Smooth muscle cell (in vitro differentiated cells): ENCODE results near the gene HSP90AA1. TPM values are rescaled to one million over a fixed set of nuclear protein-coding genes. Genes with fewer than 3 reads are reported as not detected.

Source experiments
- DNase-seq: peaks from one replicate; lab custom pipeline; 2025; ENCODE audit not compliant: unreplicated experiment; lab: John Stamatoyannopoulos, UW
- H2AFZ ChIP-seq: fragments of 200-600 bp; sonication (generic); 2 replicates; pipeline ENCODE4 v1.6.0; 2016; ENCODE audit warnings: antibody characterized with exemption, low read depth, mild to moderate bottlenecking
- H3F3A ChIP-seq: fragments of 200-600 bp; sonication (generic); 2 replicates; pipeline ENCODE4 v1.6.0; 2017; ENCODE audit warnings: antibody characterized with exemption, low read depth
- H3K27ac ChIP-seq: fragments of 200-600 bp; sonication (generic); 2 replicates; pipeline ENCODE4 v1.5.1; 2016; ENCODE audit warnings: low read depth, mild to moderate bottlenecking
- H3K27me3 ChIP-seq: fragments of 200-600 bp; sonication (generic); 2 replicates; pipeline ENCODE4 v1.6.1; 2016; ENCODE audit warnings: low read depth, mild to moderate bottlenecking
- H3K36me3 ChIP-seq: fragments of 200-600 bp; sonication (generic); 2 replicates; pipeline ENCODE4 v1.5.1; 2016; ENCODE audit warnings: low read depth
- H3K4me1 ChIP-seq: fragments of 200-600 bp; sonication (generic); 2 replicates; pipeline ENCODE4 v1.5.1; 2016; ENCODE audit warnings: low read depth
- H3K4me2 ChIP-seq: fragments of 200-600 bp; sonication (generic); 2 replicates; pipeline ENCODE4 v1.6.0; 2016; ENCODE audit warnings: mild to moderate bottlenecking
- H3K4me3 ChIP-seq: fragments of 200-600 bp; sonication (generic); 2 replicates; pipeline ENCODE4 v1.5.1; 2016; ENCODE audit warnings: mild to moderate bottlenecking
- H3K79me2 ChIP-seq: fragments of 200-600 bp; sonication (generic); 2 replicates; pipeline ENCODE4 v1.6.0; 2016; ENCODE audit warnings: low read depth, mild to moderate bottlenecking
- H3K9ac ChIP-seq: fragments of 200-600 bp; sonication (generic); 2 replicates; pipeline ENCODE4 v1.6.0; 2016; ENCODE audit warnings: low read depth
- H3K9me3 ChIP-seq: fragments of 200-600 bp; sonication (generic); replicated peaks from 2 replicates; pipeline ENCODE4 v1.5.1; 2016; ENCODE audit warnings: low read depth
- H4K20me1 ChIP-seq: fragments of 200-600 bp; sonication (generic); 2 replicates; pipeline ENCODE4 v1.6.0; 2016; ENCODE audit warnings: low read depth
- WGBS: methylation state at CpG from one replicate; pipeline ENCODE4 v1.1.7; 2016; ENCODE audit warnings: low lambda C conversion rate; 5-methylcytosine and 5-hydroxymethylcytosine counted together
- polyA plus RNA-seq: library from polyadenylated mRNA; unstranded; fragments of >200 nt; fragmentation: Nextera tagmentation; extraction: Ambion mirVana; gene quantifications from 2 replicates; pipeline ENCODE4 v1.2.1, GENCODE V29; 2016
- small RNA-seq: library from RNA; depleted of rRNA; stranded (forward); fragments of <200 nt; gene quantifications from one replicate; pipeline ENCODE3, GENCODE V24; 2014
- total RNA-seq: library from RNA; depleted of rRNA; stranded (reverse); fragments of >200 nt; gene quantifications from 2 replicates; pipeline ENCODE4 v1.2.3, GENCODE V29; 2014
- TF ChIP-seq, protein P1 (sequence below): fragments of 200-600 bp; sonication (generic); IDR thresholded peaks from 2 replicates; pipeline ENCODE4 v1.5.1; 2017; ENCODE audit warnings: borderline replicate concordance, mild to moderate bottlenecking, antibody characterized with exemption; ENCODE audit not compliant: insufficient read depth, poor library complexity, severe bottlenecking

Gene HSP90AA1
- total and polyA plus RNA-seq, 2 experiments from 2014 or later = 353 to 436 TPM

DNA sequence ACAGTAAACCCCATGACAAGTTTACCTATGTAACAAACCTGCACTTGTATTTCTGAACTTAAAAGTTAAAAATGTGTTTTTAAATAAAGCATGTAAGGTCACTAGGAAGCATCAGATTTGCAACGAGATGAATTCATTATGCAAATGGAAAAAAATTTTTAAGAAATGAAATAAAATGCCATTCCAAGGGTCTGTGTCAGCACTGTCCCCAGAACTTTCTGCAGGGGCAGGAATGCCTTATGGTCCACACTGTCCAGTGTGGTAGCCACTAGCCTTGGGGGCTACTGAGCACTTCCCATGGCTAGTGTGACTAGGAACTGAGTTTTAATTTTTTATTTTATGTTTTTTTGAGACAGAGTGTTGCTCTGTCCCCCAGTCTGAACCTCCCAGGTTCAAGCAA, 49.2 kb downstream of the HSP90AA1 start:
- H2AFZ ChIP-seq = no peak overlapping the region
- H3K4me1 ChIP-seq = no peaks in the 10 kb centered on the region
- no peak for DNase-seq
- H3K4me3 ChIP-seq = no peak overlapping the region
- no peak overlapping the region for H3K9ac ChIP-seq
- H3K4me2 ChIP-seq = no peak overlapping the region
- peaks cover 30% of the 10 kb centered on the region for H3K36me3 ChIP-seq
- TF ChIP-seq, protein P1, sequence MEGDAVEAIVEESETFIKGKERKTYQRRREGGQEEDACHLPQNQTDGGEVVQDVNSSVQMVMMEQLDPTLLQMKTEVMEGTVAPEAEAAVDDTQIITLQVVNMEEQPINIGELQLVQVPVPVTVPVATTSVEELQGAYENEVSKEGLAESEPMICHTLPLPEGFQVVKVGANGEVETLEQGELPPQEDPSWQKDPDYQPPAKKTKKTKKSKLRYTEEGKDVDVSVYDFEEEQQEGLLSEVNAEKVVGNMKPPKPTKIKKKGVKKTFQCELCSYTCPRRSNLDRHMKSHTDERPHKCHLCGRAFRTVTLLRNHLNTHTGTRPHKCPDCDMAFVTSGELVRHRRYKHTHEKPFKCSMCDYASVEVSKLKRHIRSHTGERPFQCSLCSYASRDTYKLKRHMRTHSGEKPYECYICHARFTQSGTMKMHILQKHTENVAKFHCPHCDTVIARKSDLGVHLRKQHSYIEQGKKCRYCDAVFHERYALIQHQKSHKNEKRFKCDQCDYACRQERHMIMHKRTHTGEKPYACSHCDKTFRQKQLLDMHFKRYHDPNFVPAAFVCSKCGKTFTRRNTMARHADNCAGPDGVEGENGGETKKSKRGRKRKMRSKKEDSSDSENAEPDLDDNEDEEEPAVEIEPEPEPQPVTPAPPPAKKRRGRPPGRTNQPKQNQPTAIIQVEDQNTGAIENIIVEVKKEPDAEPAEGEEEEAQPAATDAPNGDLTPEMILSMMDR = no peak
- no peaks in the 10 kb centered on the region for H3K27me3 ChIP-seq
- H3F3A ChIP-seq = no peaks in the 10 kb centered on the region
- H3K9me3 ChIP-seq = no peaks in the 10 kb centered on the region
- H3K79me2 ChIP-seq = no peaks in the 10 kb centered on the region
- H3K27ac ChIP-seq = no peak overlapping the region
- 86% methylated on average over 1 of the region's 1 CpG for WGBS
- H4K20me1 ChIP-seq = peaks cover 5% of the 10 kb centered on the region

DNA sequence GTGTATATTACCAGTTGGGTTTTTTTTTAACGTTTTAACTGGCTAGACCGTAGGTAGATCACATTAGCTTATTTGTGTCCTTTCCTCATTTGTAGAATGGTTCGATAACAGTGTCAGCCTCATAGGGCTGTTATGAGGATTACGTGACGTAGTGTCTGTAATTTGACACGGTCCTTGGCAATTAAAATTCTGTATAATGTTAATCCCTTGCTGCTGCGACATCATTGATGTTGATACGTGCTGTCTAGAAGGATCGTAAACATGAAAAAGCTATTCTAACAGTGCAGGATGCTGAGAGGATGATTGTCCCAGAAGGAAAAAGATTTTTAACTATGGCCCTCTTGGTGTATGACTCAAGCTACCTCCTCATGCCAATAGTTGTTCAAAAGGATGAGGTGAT, 50.9 kb downstream of the HSP90AA1 start:
- DNase-seq = no peak
- Histone ChIP-seq H3K79me2 (no peaks in the 10 kb centered on the region), H3K4me2 (no peak overlapping the region), H2AFZ (no peak overlapping the region), H3K27ac (no peak overlapping the region), H3F3A (no peaks in the 10 kb centered on the region), H3K4me1 (no peaks in the 10 kb centered on the region), H3K9ac (no peak overlapping the region), H3K4me3 (no peak overlapping the region), H4K20me1 (peaks cover 5% of the 10 kb centered on the region), H3K9me3 (no peaks in the 10 kb centered on the region), H3K36me3 (peaks cover 31% of the 10 kb centered on the region), H3K27me3 (no peaks in the 10 kb centered on the region)
- TF ChIP-seq, protein P1 = no peak
- 97% methylated on average over 9 of the region's 9 CpGs for WGBS

DNA sequence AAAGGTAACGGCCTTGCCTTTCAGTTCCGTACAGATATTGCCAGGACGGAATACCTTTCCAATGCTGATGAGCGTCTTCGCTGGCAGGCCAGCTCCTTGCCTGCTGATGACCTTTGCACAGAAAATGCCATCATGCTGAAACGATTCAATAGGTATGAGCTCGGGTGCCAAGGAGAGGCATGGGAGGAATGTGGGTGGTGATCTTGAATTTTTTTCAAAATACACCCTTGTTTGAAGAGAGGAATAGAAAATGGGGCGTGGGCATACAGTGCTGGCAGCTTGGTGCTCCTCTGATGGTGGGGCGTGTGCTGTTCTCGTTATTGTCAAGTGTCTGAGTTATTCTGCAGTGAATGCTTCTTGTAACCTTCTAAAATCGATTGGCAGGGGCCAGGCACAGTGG, 52.5 kb downstream of the HSP90AA1 start:
- WGBS = 96% methylated on average over 11 of the region's 11 CpGs
- no peaks in the 10 kb centered on the region for H3F3A ChIP-seq

DNA sequence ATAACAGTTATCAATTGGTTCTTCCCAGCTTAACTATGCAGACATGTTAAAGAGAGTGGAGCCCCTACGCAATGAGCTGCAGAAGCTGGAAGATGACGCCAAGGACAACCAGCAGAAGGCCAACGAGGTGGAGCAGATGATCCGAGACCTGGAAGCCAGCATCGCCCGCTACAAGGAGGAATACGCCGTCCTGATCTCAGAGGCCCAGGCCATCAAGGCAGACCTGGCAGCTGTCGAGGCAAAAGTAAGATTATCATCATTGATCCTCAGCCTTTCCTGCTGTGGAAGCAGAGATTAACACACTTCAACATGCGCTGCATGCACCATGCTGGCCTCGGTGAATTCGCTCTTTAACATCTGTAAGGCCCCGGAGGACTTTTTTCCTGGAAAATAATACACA, 53.6 kb downstream of the HSP90AA1 start:
- peaks cover 4% of the 10 kb centered on the region for H3F3A ChIP-seq
- H3K27ac ChIP-seq = no peak overlapping the region
- H3K4me1 ChIP-seq = no peaks in the 10 kb centered on the region
- peaks cover 5% of the 10 kb centered on the region for H4K20me1 ChIP-seq
- H3K9ac ChIP-seq = no peak overlapping the region
- H3K4me3 ChIP-seq = no peak overlapping the region
- H3K27me3 ChIP-seq = no peaks in the 10 kb centered on the region
- H3K36me3 ChIP-seq = peaks cover 40% of the 10 kb centered on the region
- H2AFZ ChIP-seq = no peak overlapping the region
- 96% methylated on average over 13 of the region's 13 CpGs for WGBS
- no peaks in the 10 kb centered on the region for H3K79me2 ChIP-seq
- TF ChIP-seq, protein P1 = no peak
- no peak for DNase-seq
- no peak overlapping the region for H3K4me2 ChIP-seq
- no peaks in the 10 kb centered on the region for H3K9me3 ChIP-seq

More for the DNA sequence above, 52.5 kb downstream of the HSP90AA1 start:
- Histone ChIP-seq H3K4me3 (no peak overlapping the region), H3K79me2 (no peaks in the 10 kb centered on the region), H3K9ac (no peak overlapping the region), H4K20me1 (peaks cover 5% of the 10 kb centered on the region), H3K27ac (no peak overlapping the region), H3K27me3 (no peaks in the 10 kb centered on the region), H2AFZ (no peak overlapping the region), H3K4me1 (no peaks in the 10 kb centered on the region), H3K9me3 (no peaks in the 10 kb centered on the region), H3K36me3 (peaks cover 40% of the 10 kb centered on the region), H3K4me2 (no peak overlapping the region)
- TF ChIP-seq, protein P1 = no peak
- no peak for DNase-seq

Small RNAs within 50 kb of the gene (small RNA-seq; reads per million reads assigned to genes)
- 0.21 reads per million for gene RN7SL472P

Other genes with a start within 250 kb of the HSP90AA1 start
- 399 and 408 TPM in 2 replicates for gene DYNC1H1, start 122.5 kb downstream of the HSP90AA1 start, total RNA-seq
- gene DYNC1H1, start 122.5 kb downstream of the HSP90AA1 start, polyA plus RNA-seq = 137 and 172 TPM in 2 replicates
- gene WDR20, start 52.9 kb upstream of the HSP90AA1 start, total RNA-seq = 12.0 and 22.8 TPM in 2 replicates
- gene WDR20, start 52.9 kb upstream of the HSP90AA1 start, polyA plus RNA-seq = 19.4 and 20.4 TPM in 2 replicates
- 4.7 and 8.2 TPM in 2 replicates for gene MOK, start 218.1 kb upstream of the HSP90AA1 start, total RNA-seq
- 6.4 and 9.0 TPM in 2 replicates for gene MOK, start 218.1 kb upstream of the HSP90AA1 start, polyA plus RNA-seq
- gene ZNF839, start 232.7 kb upstream of the HSP90AA1 start, total RNA-seq = 5.2 and 13.1 TPM in 2 replicates
- gene ZNF839, start 232.7 kb upstream of the HSP90AA1 start, polyA plus RNA-seq = 4.0 and 5.7 TPM in 2 replicates